Measurements from ENCODE around the gene PLXNB2.

PLXNB2 gene

DNA sequence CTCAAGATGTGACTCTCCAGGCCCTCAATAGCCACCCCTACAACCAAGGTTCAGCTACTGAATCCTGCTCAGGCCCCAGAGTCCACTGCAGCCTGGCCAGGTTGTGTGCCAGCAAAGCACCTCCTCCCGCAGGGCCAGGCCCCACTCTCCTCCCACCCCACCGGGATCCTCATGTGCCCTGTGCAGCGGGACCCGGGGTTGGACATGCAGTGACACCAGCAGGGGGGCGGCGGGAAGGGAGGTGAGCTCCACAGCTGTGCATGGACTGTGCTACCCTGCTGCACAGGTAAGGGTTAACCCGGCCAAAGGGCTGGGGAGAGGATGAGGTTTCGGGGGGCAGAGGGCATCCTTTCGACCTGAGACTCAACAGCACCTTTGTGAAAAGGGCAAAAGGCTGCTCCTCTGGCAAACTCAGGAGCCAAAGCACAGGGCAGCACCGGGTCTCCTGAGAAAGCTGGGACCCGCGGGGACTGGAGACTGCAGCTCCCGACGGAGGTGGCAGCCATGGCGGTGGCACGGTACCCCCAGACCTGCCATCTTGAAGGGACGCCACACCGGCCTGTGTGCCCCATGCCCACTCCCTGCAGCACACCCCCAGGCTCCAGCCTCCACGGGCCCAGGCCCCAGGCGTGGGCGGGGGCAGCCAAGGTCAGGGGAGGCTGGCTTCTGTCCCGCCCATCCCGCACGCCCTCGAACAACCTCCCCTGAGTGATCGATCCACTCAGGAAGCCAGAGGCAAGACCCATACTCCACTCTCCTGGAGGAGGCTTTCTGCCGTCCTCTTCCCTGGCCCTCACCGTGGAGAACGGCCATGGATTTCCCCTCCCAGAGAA is 10.6 kb downstream of the PLXNB2 start:
- no peak for DNase-seq

DNA sequence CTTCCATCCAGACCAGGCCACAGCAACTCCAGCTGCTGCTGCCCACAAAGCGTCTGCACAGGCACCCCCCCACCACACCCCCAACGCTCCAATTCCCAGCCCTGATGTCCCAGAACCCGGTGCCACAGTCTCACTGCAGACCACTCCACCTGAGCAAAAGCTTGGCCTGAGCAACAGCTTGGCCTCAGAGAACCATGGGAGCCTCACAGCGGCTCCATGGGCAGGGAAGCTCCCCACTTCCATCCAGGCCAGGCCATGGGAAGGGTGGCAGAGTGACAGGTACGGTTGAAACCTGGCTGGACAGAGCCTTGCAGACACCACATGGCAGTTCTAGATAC is 13.2 kb downstream of the PLXNB2 start:
- DNase-seq: no peak

DNA sequence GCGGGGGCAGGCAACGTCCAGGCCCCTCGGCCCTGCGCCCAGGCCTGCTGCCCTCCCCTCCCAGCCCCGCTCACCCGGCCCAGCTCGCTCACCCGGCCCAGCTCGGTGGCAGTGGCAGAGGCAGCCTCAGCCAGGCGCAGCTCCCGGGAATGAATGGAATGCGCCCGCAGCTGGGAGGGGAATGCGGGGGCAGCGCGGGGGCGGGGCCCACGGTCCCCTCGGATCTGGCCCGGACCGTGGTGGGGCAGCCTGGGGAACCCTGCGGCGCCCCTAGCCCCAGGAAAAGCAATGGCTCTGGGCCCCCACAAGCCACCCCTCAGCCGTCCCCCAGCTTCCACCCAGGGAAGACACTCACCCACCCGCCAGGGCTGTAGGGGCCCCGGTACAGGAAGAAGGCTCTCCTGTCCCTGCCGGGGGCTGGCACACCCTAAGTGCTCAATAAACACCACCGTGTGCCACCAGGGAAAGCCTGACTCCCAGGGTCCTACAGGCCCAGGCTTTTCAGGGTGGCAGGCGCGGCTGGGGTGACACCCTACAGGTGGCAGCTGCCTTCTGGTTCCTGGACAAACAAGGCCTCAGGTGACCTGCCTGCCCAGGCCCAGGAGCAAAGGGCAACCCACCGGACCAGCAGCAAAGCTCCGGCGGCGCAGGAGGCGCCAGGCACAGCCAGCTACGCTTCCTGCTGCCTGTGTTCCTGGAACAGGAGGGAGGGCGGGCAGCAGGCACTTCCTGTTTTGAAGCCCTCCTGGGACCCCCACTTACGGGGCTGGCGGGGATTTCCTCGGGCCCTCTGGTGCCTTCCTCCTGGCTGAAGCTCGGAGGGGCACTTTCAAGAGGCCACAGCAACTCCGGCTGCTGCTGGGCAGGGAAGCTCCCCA is 13.8 kb downstream of the PLXNB2 start:
- DNase-seq: no peak

DNA sequence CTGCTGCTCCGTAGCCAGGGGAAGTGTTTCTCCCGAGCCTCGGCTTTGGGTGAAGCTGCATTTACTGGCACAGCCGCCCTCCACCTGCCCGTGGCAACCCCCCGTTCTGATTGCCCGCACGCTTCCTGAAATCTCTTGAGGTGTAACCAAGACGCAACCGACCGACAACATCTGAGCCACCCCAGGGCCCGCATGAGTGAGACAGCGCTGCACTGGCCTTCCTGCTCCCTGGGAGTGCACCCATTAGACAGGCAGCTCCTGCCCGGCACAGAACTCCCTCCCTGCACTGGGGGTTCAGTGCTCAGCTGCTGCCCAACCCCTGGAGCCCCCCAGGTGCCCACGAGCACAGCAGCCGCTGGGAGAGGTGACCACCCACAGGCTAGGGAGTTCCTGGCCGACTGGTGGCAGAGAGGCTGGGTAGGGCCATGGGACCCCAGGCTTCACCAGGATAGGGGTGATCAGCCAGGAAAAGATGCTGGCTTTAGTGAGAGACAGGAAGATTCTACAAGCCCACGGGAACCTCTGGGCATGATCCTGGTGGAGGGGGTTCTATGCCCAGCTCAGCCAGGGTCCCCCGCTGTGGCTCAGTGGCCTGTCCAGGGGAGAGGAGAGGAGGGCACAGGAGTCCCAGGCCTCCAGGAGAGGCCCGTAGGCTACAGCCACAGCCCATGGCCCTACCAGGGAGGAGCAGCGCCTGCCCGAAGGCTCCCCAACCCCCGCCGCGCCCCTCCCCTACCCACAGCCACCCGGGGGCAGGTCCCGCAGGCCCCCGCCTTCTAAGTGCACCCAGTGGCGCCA is 14.6 kb downstream of the PLXNB2 start:
- no peak for DNase-seq

DNA sequence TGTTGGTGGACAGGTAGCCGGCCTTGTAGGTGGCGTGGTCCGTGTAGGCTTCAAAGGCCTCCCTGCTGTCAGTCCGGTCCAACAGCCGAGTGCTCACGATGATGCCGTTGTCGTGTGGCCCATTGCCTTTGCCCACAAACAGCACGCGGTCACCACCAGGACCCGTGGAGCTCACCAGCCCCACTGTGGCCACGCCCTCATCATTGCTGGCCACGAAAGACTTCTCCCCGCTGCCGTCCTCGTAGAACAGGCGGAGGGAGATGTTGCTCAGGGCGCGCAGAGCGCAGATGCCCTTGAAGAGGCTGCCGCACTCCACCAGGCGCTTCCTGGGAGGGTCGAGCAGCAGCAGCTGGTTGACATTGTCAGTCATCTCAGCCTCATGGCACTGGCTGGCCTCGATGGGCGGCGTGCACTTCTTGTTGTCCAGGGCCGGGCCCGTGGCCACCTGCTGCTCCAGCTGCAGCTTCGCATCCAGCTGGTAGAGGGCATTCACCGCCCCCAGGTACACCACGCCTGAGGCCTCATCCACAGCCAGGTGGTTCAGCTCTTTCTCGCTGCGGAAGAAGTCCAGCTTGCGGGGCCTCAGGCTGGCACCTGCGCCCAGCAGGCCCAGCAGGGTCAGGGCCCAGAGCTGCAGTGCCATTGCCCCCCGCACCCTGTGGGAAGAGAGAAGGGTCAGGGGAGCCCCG is 17.4 kb downstream of the PLXNB2 start:
- DNase-seq: no peak

DNA sequence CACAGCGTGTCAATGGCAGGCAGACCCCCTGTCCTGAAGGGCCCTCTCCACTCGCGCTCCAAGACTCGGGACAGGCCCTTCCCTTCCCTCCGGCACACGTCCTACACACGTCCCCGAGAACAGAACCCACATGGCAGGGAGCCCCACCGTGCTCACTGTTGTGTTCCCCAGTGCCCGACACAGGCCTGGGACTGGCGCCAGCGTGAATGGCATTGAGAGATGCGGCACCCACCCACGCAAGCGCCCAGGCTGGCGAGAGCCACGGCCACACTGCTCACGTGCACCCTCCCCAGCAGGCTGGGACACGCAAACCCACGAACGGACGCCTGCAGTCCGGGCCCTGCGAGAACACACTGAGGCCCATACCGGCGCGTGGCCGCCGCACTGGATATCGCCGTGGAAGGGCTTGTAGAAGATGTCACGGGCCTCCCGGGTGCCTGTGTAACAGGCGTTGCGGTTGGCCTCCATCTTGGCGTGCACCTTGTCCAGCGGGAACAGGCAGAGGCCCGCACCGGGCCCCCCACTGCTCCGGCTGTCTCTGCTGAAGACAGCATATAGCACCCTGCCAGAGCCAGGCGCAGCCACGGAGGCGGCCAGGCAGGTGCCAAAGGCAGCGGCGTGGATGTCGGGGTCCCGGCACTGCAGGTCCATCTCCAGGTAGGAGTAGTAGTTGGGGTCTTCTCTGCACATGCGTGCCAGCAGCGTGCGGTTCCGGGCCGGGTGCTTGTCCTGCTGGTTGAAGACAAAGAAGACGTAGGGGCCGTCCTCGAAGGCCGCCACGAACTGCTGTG is 18.1 kb downstream of the PLXNB2 start:
- DNase-seq: no peak

DNA sequence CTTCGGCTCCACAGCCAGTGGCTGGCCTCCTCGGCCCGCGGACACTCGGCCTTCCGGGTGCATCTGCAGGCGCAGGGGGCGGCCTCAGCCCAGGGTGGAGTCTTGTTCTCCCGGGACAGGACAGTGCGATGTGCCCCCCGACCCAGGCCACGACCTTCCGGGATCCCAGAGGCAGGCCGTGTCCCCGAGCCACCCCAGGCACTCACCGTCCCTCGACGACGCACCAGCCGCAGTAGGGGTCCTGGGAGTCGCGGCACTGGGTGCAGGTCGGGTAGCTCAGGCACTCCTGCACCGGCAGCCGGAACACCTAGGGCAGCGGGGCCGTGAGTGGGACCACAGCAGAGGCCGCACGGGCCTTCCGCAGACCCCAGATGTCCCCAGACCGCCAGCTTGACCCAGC is 19.7 kb downstream of the PLXNB2 start:
- DNase-seq: no peak

DNA sequence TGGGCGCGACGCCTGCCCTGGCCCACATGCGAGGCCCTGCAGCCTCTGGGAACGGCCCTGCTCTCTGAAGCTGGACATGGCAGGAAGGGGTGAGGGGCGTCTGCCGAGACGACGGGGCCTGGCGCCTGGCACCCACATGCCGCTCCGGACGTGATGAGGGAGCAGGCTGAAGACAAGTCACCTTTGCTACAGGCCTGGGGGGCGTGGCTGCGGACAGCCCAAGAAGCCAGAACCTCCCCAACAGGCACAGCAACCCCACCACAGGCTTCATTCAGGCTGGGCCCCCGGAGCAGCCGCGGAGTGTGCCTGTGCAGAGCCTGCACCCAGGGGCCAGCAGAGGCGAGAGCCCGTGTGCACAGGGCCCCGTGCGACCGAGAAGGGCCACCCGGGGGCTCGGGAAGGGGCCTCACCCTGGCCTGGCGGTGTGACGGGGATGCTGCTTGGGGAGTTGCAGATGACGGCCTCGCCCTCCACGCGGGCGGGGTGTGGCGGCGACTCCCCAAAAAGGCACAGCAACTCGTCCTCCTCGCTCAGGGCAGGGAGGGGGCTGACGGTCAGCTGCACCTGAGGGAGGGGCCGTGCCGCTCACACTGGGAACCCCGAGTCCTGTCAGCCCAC is 20.6 kb downstream of the PLXNB2 start:
- no peak for DNase-seq

DNA sequence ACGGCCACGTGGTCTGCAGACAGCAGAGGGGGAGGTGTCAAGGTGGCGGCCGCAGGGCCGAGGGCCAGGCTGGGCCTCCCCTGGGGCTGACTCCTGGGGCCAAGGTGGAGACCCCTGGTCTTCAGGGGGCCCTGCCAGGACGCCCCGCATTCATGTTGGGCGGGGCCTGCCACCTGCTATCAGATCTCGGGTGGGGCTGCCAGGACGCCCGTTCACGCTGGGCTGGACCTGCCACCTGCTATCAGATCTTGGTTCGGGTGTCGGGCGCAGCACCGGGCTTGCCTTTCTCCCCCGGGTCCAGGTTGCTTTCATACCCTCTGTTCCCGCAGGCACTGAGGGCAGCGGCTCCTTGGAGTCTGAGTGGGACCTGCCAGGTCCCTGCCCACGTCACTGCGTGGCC is 21.2 kb downstream of the PLXNB2 start:
- no peak for DNase-seq

DNA sequence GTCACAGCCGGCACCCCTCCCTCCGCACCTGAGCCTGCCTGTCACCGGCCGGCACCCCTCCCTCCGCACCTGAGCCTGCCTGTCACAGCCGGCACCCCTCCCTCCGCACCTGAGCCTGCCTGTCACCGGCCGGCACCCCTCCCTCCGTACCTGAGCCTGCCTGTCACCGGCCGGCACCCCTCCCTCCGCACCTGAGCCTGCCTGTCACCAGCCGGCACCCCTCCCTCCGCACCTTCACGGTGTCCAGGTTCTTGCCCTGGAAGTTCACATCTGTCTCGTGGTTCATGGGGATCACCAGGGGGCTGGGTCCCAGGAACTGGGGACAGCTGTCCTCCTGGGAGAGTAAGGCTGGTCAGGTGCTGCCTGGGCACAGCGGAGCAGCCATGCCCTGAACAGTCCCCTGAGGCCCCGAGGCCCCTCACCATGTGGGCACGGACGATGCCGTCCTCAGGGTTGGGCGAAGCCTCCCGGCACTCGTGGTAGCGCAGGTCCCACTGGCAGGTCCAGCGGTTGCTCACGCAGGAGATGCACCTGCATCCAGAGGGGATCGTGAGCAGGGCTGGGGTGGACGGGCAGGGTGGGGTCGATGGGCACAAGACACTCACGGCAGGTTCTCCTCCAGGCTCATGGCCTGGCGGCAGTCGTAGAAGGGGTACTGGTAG is 21.7 kb downstream of the PLXNB2 start:
- DNase-seq: no peak

DNA sequence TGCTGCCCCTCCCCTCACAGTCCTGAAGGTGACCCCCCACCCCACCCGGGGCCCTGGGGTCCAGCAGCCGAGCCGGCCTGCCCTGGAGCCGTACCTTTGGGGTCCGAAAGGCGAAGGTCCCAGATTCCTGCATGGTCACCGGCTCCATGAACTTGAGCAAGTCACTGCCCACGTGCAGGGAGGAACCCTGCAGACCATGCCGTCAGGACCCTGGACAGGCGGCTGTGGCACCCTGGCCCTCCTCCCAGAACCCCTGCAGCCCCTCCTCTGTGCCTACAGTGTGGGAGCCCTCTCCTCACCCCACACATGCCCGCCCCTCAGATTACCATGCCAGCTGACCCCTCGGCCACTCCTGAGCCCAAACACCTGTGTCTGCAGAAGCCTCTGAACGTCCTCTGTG is 23.0 kb downstream of the PLXNB2 start:
- DNase-seq: no peak

DNA sequence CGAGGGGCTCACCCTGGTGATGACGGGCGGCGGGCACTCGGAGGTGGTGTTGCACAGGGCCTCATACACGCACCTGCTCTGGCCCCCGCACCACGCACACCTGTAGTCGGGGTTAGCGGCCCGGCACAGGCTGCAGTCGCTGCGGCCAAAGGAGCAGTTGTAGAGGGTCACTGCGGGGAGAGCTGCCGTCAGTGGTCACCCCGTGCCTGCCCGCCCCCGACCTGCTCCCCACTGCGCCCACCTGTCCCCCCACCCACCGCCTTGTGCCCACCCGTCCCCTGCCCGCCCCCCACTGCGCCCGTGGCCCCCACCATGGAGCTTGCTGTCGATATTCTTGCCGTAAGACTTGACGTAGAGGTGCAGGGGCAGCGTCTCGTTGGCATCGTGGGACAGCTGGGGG is 23.6 kb downstream of the PLXNB2 start:
- no peak for DNase-seq

DNA sequence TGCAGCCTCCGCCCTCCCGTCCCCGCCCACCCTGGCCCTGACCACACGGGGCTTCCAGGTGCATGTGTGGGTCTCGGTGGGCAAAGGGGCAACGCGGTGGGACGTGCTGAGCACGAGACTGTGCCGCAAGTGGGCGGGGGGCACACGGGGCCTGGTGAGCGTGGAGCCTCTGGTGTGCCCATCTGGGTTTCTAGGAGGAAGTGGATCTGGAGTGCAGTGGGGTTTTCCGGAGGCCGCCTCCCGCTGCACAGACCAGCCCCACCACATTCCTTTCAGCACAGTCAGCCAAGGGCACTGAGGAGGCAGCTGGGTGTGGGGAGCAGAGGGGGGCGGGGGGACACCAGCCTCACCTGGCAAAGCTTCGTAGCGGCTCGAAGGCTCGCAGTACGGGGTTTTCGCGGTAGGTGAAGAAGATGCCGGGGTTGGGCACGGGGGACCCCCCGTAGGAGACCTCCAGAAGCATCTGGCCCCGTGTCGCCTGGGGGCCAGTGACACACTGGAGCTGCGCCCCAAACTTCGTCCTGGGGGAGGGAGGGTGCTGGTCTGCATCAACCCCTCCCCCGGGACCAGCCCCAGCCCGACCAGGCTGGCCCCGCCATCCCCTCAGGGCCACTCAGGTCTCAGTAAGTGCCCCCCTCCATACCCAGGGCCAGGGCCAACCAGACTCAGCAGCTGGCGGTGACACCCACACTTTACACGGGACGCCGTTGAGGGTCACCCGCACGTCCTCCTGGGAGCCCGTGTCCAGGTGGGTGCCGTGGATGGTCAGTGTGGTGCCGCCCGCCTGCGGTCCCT is 24.9 kb downstream of the PLXNB2 start:
- no peak for DNase-seq

DNA sequence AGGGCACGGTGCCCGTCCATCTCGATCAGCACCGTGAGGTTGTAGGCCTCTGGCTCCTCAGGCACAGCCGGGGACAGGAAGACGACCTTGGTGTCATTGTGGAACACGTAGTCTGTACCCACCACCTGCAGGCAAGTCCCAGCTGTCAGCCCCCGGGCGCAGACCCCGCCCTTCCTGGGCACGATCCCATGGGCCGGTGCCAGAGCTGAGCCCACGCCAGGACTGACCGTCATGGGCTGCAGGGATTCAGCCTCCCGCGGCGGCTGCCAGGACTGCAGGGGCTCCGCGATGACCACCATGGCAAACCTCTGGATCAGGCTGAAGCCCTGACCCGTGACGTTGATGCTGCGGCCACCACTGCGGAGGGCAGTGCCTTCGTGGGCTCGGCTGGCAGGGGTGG is 25.5 kb downstream of the PLXNB2 start:
- DNase-seq: no peak

DNA sequence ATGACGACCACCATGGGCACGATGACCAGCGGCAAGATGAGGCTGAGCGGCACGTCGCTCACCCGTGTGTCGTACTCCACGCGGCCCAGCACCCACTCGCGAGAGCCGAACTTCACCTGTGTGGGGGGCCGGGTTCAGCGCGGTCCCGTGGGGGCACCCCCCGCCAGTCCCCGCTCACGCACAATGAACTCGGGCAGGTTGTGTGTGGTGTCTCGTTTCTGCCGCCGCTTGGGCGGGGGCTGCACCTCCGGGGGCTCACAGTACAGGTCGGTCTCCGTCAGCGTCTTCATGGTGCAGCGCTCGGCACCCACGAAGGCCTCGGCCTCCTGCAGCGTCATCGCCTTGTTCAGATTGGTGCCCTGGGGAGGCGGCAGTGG is 26.1 kb downstream of the PLXNB2 start:
- DNase-seq: no peak

DNA sequence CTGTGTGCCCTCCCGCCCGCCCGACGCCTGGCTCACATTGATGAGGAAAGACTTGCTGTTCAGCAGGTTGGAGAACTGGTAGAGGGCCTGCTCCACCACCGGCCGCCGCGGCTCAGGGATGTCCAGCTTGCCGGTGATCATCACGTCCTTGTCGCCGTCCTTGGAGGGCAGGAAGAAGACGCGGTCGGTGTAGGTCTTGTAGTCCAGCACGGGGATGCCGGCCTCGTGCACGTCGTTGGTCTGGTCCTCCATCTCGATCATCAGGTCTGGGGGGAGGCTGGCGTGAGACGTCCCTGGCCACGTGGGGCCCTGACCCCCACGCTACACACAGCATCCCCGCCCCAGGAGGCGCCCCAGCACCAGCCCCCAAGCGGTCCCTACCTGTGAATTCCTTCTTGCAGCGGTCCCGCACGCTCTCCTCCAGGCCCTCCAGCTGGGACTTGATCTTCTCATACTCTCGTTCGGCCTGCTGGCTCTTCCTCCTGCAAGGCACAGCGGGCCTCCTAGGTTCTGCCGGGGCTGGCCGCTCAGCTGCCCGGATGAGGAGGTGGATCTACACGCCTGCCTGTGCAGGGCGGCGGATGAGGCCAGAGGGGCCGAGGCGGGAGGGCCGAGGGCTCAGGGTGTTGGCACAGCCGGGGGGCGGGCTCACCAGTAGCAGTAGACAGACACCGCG is 26.6 kb downstream of the PLXNB2 start:
- no peak for DNase-seq

DNA sequence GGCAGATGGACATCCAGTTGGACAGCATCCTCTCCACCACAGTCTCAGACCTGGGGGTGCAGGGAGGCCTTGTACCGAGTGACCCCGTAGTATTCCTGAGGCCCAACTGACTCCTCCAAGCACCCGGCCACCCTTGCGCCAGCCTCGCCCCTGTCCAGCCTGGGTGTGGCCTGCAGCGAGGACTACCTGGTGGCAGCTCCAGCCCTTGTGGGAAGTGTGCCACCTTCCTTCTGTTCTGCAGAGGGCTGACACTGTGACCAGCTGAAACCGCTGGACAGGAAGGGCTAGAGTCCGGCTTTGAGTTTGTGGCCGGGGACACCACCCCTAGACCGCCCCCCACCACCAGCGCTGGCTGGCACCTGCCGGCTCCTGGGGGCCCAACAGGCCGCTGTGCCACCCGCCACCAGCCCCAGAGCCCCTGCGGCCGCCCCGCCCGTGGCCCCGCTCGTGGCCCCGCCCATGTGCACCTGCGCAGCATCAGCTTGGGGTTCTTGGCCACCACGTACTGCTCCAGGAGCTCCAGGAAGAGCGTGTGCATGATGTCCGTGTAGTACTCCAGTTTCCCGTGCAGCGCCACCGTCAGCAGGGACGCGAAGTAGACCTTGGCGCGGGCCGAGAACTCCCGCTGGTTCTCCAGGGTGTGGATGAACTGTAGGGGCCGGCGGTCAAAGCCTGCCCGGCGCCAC is 27.3 kb downstream of the PLXNB2 start:
- no peak for DNase-seq

DNA sequence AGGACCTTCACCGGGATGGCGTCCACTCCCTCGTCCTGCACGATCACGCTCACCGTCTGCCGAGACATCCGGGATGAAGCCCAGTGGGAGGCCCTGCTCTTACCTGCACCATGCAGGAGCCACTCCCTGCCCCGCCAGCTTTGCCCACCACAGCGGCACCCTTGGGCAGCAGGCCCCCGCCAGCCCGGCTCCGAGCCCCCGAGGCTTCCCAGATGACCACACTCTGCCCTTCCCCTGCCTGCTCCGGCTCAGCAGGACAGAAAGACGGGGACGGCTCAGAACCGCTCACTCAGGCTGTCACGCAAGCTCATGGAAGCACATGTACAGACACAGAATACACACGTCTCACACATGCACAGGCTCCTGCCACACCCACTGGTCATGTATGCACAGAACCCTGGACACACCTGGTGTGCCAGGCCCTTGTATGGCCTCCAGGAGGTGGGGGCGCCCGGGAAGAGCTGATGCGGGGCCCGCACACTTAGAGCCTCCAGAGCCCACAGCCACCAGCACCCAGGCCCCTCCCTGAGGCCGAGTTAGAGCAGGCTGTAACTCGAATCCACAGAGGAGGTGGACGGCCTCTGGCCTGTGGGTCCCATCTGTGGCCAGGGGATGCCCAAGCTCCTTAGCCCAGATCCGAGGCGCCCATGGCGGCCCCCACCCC is 28.4 kb downstream of the PLXNB2 start:
- DNase-seq: no peak

All from NCI-H1105 (cell line).